ENCODE data around the gene HLA-E. TPM values are rescaled to one million over a fixed set of nuclear protein-coding genes. Genes with fewer than 3 reads are reported as not detected.
A peak's percentile ranks its signal among the peaks of the same experiment; 100 is the strongest.
"Not testable (repeated sequence)": the region's sequence is repeated elsewhere in the genome, so short reads cannot be mapped to it uniquely, and the experiment has no call there.

The HLA-E gene
- total RNA-seq, 1 donor from 2014 or later = 618 TPM

DNA sequence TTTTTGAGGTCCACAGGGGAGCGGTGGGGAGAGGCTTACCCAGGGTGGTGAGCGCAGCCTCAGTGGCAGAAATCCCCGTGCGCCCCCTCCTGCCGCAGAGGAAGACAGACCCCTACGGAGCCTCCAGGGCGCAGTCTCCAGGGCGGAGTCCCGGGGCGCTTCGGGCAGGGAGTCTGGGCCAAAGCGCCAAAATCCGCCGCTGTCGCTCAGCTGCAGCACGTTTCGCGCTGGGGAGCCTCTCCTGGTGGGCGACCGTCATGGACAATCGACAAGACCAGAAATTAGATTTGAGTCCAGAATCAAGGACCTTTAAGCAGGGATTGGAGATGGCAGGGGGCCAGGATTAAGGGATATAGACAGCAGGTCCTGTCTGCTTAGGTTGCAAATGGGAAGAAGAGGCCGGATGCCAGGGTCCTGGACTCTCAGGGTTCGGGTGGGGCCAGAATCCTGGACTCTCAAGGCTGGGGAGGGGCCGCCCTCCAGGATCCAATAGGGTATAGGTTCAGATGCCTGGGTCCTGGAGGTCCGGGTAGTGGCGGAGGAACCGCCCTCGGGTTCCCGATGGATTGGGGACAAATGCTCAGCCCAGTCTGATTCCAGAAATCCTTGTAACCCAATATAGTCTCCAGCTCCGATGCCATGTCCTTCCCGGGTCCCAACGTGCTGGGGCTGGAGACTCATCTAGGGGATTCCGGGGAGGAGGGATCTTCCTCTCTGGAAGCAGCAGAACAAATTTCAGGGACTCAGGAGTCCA, 7.9 kb upstream of the HLA-E start:
- peaks cover 10% of the 10 kb centered on the region for H3K27me3 ChIP-seq
- H3K4me1 ChIP-seq = peaks cover 20% of the 10 kb centered on the region
- no peak overlapping the region for H3K4me3 ChIP-seq
- TF ChIP-seq POLR2A (IDR thresholded peaks at IDR 0.05) = no peak
- TF ChIP-seq, protein P1, sequence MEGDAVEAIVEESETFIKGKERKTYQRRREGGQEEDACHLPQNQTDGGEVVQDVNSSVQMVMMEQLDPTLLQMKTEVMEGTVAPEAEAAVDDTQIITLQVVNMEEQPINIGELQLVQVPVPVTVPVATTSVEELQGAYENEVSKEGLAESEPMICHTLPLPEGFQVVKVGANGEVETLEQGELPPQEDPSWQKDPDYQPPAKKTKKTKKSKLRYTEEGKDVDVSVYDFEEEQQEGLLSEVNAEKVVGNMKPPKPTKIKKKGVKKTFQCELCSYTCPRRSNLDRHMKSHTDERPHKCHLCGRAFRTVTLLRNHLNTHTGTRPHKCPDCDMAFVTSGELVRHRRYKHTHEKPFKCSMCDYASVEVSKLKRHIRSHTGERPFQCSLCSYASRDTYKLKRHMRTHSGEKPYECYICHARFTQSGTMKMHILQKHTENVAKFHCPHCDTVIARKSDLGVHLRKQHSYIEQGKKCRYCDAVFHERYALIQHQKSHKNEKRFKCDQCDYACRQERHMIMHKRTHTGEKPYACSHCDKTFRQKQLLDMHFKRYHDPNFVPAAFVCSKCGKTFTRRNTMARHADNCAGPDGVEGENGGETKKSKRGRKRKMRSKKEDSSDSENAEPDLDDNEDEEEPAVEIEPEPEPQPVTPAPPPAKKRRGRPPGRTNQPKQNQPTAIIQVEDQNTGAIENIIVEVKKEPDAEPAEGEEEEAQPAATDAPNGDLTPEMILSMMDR (IDR thresholded peaks at IDR 0.05) = no peak
- TF ChIP-seq POLR2AphosphoS5 (IDR thresholded peaks at IDR 0.05; ENCODE audit: insufficient read depth in 1 of 2, low read depth in 1 of 2) = no peak
- no peaks in the 10 kb centered on the region for H3K9me3 ChIP-seq
- no peaks in the 10 kb centered on the region for H3K36me3 ChIP-seq
- no peak for DNase-seq (ENCODE audit: extremely low spot score in 2 of 2)
- H3K27ac ChIP-seq = no peak overlapping the region
- intact Hi-C loops (cut with DNase I) = loop anchor here (5.0 kb wide), 1 partner anchor 66 kb away; no protein-coding TSS in a partner anchor

DNA sequence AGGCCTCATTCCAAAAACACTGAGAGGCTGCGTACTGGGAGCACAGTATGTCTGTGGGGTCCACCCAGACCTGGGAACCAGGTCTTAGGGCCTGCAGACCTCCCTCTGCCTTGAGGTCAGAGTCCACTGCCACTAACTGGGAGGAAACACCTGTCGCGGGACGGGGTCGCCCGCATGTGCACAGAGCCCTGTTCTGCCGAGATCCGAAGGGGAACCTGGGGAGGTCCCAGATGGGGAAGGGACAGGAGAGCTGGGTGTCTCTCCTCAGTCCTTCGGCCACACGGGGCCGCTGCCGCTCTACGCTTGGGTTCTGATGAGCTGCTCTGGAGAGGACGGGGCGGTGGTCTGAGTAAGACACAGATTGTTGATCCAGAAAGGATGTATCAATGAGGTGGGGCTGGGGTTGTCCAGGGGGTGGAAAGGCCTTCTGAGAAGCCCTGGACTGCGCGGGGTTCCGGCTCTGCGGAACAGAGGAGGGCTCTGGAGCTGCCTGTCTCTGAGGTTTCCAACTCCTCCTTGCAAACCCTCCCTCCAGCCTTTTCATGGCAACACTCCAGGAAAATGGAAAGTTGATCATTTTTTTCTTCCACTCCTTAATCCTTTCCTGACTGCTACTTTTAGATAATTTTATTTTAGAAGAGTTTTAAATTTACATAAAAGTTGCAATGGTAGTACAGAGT, 7.2 kb upstream of the HLA-E start:
- intact Hi-C loops (cut with DNase I) = loop anchor here (5.0 kb wide), 1 partner anchor 65 kb away; no protein-coding TSS in a partner anchor
- H3K4me3 ChIP-seq; H3K9me3 ChIP-seq; DNase-seq (ENCODE audit: extremely low spot score in 2 of 2); H3K27ac ChIP-seq; H3K36me3 ChIP-seq: not testable (repeated sequence)
- H3K4me1 ChIP-seq = peaks cover 20% of the 10 kb centered on the region
- H3K27me3 ChIP-seq = peaks cover 10% of the 10 kb centered on the region
- TF ChIP-seq, protein P1 (IDR thresholded peaks at IDR 0.05) = peak; percentile 37 to 80 (median 54)

DNA sequence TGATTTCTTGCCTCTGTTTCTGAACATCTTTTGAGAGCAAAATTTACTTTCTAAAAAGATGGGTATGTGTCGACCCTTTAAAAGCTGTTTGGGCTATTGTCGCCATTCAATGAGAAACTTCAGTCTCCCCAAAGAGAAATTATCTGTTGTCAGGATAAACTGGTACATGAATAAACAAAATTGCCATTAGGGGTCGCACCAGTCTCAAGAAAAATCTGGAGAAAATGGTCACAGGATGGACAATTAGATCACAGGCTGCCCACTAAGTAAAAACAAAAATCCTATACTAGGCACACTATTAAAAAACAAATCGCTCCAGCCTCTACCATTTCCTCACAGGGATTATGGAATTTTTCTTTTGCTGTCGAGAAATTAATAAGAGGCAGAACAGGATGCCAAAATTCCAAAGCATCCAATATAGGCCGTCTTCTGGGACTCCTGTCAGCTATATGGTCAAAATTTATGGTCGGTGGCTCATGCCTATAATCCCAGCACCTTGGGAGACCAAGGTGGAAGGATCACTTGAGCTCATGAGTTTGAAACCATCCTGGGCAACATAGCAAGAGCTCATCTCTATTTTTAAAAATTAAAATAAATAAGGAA, 5.5 kb upstream of the HLA-E start:
- no peak overlapping the region for H3K27ac ChIP-seq
- no peak for DNase-seq (ENCODE audit: extremely low spot score in 2 of 2)
- intact Hi-C loops (cut with DNase I) = loop anchor here (5.0 kb wide), 1 partner anchor 64 kb away; no protein-coding TSS in a partner anchor
- no peaks in the 10 kb centered on the region for H3K9me3 ChIP-seq
- peaks cover 10% of the 10 kb centered on the region for H3K27me3 ChIP-seq
- H3K4me1 ChIP-seq = peaks cover 20% of the 10 kb centered on the region
- no peaks in the 10 kb centered on the region for H3K36me3 ChIP-seq
- TF ChIP-seq POLR2A (IDR thresholded peaks at IDR 0.05) (no peak), POLR2AphosphoS5 (IDR thresholded peaks at IDR 0.05; ENCODE audit: insufficient read depth in 1 of 2, low read depth in 1 of 2) (peak in 1 of 2 donors; percentile 9)
- TF ChIP-seq, protein P1 (IDR thresholded peaks at IDR 0.05) = peak; percentile 38 to 72 (median 55)
- no peak overlapping the region for H3K4me3 ChIP-seq

DNA sequence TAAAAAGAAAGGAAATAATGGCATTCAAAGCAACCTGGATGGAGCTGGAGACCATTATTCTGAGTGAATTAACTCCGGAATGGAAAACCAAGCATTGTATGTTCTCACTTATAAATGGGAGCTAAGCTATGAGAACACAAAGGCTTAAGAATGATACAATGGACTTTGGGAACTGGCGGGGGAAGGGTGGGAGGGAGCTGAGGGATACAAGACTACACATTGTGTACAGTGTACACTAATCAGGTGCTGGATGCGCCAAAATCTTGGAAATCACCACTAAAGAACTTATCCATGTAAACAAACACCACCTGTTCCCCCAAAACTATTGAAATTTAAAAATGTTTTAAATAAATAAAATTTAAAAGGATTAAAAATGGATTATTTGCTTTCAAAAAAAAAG, 4.1 kb upstream of the HLA-E start:
- H3K4me1 ChIP-seq = peaks cover 23% of the 10 kb centered on the region
- intact Hi-C loops (cut with DNase I) = loop anchor here (5.0 kb wide), 2 partner anchors 47 to 237 kb away; partner anchors contain the start of gene TUBB
- H3K27me3 ChIP-seq = peaks cover 10% of the 10 kb centered on the region
- peaks cover 0 to 1% of the 10 kb centered on the region in 2 donors for H3K36me3 ChIP-seq
- no peaks in the 10 kb centered on the region for H3K9me3 ChIP-seq
- DNase-seq (ENCODE audit: extremely low spot score in 2 of 2) = no peak
- no peak overlapping the region for H3K27ac ChIP-seq
- TF ChIP-seq POLR2AphosphoS5 (IDR thresholded peaks at IDR 0.05; ENCODE audit: insufficient read depth in 1 of 2, low read depth in 1 of 2) (no peak), POLR2A (IDR thresholded peaks at IDR 0.05) (no peak)
- TF ChIP-seq, protein P1 (IDR thresholded peaks at IDR 0.05) = no peak
- no peak overlapping the region for H3K4me3 ChIP-seq

Measured in vagina (tissue), 2 donors.